Caco-2 (cell line): Measurements from ENCODE around the gene CEP126. TPM values are rescaled to one million over a fixed set of nuclear protein-coding genes. Genes with fewer than 3 reads are reported as not detected.
A peak's percentile ranks its signal among the peaks of the same experiment; 100 is the strongest.

Experiments
- BruUV-seq: library from RNA; stranded (reverse); fragments of 400-500 nt; replicated peaks from 2 replicates; lab custom pipeline; 2021; lab: Mats Ljungman, UMichigan
- CTCF ChIA-PET: fragments of 300-600 bp; sonication (Branson Sonifier 250); formaldehyde crosslinking; loops from one replicate; lab custom pipeline; 2022; ENCODE audit warnings: antibody characterized with exemption; lab: Charles Lee
- POLR2A ChIA-PET: fragments of 300-600 bp; sonication (Branson Sonifier 250); formaldehyde crosslinking; loops from one replicate; lab custom pipeline; 2022; ENCODE audit warnings: antibody characterized with exemption; lab: Charles Lee
- DNase-seq, 2 experiments: peaks; one replicate each; pipeline versions ENCODE4 v3.0.0 to v3.0.0-alpha.2; 2020 to 2022
- H3K27me3 ChIP-seq: replicated peaks from 2 replicates; pipeline ENCODE4 v1.6.0; 2011; ENCODE audit warnings: low read length; ENCODE audit not compliant: control insufficient read depth, insufficient read depth
- H3K36me3 ChIP-seq: 2 replicates; pipeline ENCODE4 v1.5.1; 2011; ENCODE audit warnings: low read length; ENCODE audit not compliant: control insufficient read depth, insufficient read depth
- H3K4me1 ChIP-seq: fragments of 250-450 bp; sonication (Bioruptor Pico); 2 replicates; pipeline ENCODE4 v1.5.1; 2020; ENCODE audit warnings: mild to moderate bottlenecking
- H3K4me3 ChIP-seq: 2 replicates; pipeline ENCODE4 v1.5.1; 2011; ENCODE audit warnings: low read depth, mild to moderate bottlenecking, control low read depth, low read length
- H3K9me3 ChIP-seq: fragments of 250-450 bp; sonication (Bioruptor Pico); 2 replicates; pipeline ENCODE4 v1.5.1; 2020; ENCODE audit warnings: mild to moderate bottlenecking, moderate library complexity
- H3K27ac Mint-ChIP-seq: one replicate; pipeline ENCODE4 v1.8.0; 2022; ENCODE audit warnings: mixed read lengths; ENCODE audit not compliant: unreplicated experiment
- H3K27me3 Mint-ChIP-seq: one replicate; pipeline ENCODE4 v1.8.0; 2022; ENCODE audit warnings: mixed read lengths; ENCODE audit not compliant: insufficient read depth, unreplicated experiment
- H3K36me3 Mint-ChIP-seq: one replicate; pipeline ENCODE4 v1.8.0; 2022; ENCODE audit warnings: mild to moderate bottlenecking, mixed read lengths; ENCODE audit not compliant: insufficient read depth, unreplicated experiment
- H3K4me1 Mint-ChIP-seq: one replicate; pipeline ENCODE4 v1.8.0; 2022; ENCODE audit warnings: low read depth, mixed read lengths; ENCODE audit not compliant: unreplicated experiment
- H3K4me3 Mint-ChIP-seq: one replicate; pipeline ENCODE4 v1.8.0; 2022; ENCODE audit warnings: mild to moderate bottlenecking, moderate library complexity, mixed read lengths; ENCODE audit not compliant: unreplicated experiment
- H3K9me3 Mint-ChIP-seq: one replicate; pipeline ENCODE4 v1.8.0; 2022; ENCODE audit warnings: mixed read lengths; ENCODE audit not compliant: unreplicated experiment
- CTCF ChIP-seq, 2 experiments: fragments of 200-600 bp in 1 of 2; IDR thresholded peaks; 1 replicate in 1 of 2; 2 replicates in 1 of 2; pipeline versions ENCODE4 v1.5.1 to v1.8.0; 2011 to 2022; ENCODE audit warnings: antibody characterized with exemption in 1 of 2, control low read depth in 1 of 2, inconsistent platforms in 1 of 2, low read depth in 1 of 2, low read length in 1 of 2, mild to moderate bottlenecking in 1 of 2, moderate library complexity in 1 of 2; ENCODE audit not compliant: insufficient read depth in 1 of 2, severe bottlenecking in 1 of 2, unreplicated experiment in 1 of 2
- intact Hi-C: fragments of 100-400 bp; cut with micrococcal nuclease; formaldehyde crosslinking; loops from one replicate; pipeline ENCODE4 v1.10.0; 2022; ENCODE audit not compliant: unreplicated experiment
- total RNA-seq: library from RNA; stranded (reverse); gene quantifications from 2 replicates; pipeline ENCODE4 v1.2.3, GENCODE V29; 2022

The CEP126 gene
- total RNA-seq, 1 experiment from 2014 or later = 4.3 TPM

- intact Hi-C loops = loop anchor here (5.0 kb wide), 1 partner anchor 35 kb away; no protein-coding TSS in a partner anchor
- H3K27me3 ChIP-seq = no peaks in the 10 kb centered on the region
- H3K27me3 Mint-ChIP-seq = no peaks in the 10 kb centered on the region
- peak overlapping the region; percentile 1 for H3K27ac Mint-ChIP-seq
- H3K9me3 ChIP-seq = no peaks in the 10 kb centered on the region
- no TSS peak for BruUV-seq
- no peak overlapping the region for H3K4me3 ChIP-seq
- POLR2A ChIA-PET = no interaction called here
- peaks cover under 1% of the 10 kb centered on the region; the same call in 1 of the 2 replicates for H3K36me3 ChIP-seq
- no peaks in the 10 kb centered on the region for H3K9me3 Mint-ChIP-seq
- CTCF ChIA-PET = no interaction called here
- H3K4me1 Mint-ChIP-seq = peaks cover 22% of the 10 kb centered on the region
- no peak for DNase-seq
- peaks cover 29% of the 10 kb centered on the region for H3K4me1 ChIP-seq
- H3K36me3 Mint-ChIP-seq = peaks cover 6% of the 10 kb centered on the region
- no peak overlapping the region for H3K4me3 Mint-ChIP-seq
- TF ChIP-seq CTCF (IDR thresholded peaks at IDR 0.05; ENCODE audit: insufficient read depth in 1 of 2, low read depth in 1 of 2, low read length in 1 of 2, severe bottlenecking in 1 of 2, unreplicated experiment in 1 of 2) = no peak
Observed at GRCh38 chr11:101917226-101917625, 2.4 kb downstream of the CEP126 start.

GRCh38 chr11:101920992-101921391, 6.2 kb downstream of the CEP126 start:
- H3K36me3 Mint-ChIP-seq = no peaks in the 10 kb centered on the region
- no peak overlapping the region for H3K27ac Mint-ChIP-seq
- TF ChIP-seq CTCF (IDR thresholded peaks at IDR 0.05; ENCODE audit: insufficient read depth in 1 of 2, low read depth in 1 of 2, low read length in 1 of 2, severe bottlenecking in 1 of 2, unreplicated experiment in 1 of 2) = no peak
- Histone ChIP-seq H3K27me3 (no peaks in the 10 kb centered on the region), H3K36me3 (peaks cover 2% of the 10 kb centered on the region; the same call in 1 of the 2 replicates), H3K4me3 (no peak overlapping the region), H3K9me3 (no peaks in the 10 kb centered on the region), H3K4me1 (peaks cover 5% of the 10 kb centered on the region)
- no TSS peak for BruUV-seq
- CTCF ChIA-PET = interaction anchor here (0.6 kb wide), 1 partner anchor 693 kb away, joined by 3 read pairs; no protein-coding TSS in a partner anchor
- POLR2A ChIA-PET = no interaction called here
- no peak overlapping the region for H3K4me3 Mint-ChIP-seq
- no peaks in the 10 kb centered on the region for H3K9me3 Mint-ChIP-seq
- peaks cover 6% of the 10 kb centered on the region for H3K4me1 Mint-ChIP-seq
- DNase-seq = no peak
- no peaks in the 10 kb centered on the region for H3K27me3 Mint-ChIP-seq
- intact Hi-C loops = no loop called here

GRCh38 chr11:101923554-101923953, 8.7 kb downstream of the CEP126 start:
- Histone ChIP-seq H3K9me3 (no peaks in the 10 kb centered on the region), H3K27me3 (no peaks in the 10 kb centered on the region), H3K36me3 (peaks cover 2% of the 10 kb centered on the region; the same call in 1 of the 2 replicates), H3K4me1 (no peaks in the 10 kb centered on the region), H3K4me3 (no peak overlapping the region)
- no peaks in the 10 kb centered on the region for H3K9me3 Mint-ChIP-seq
- H3K4me1 Mint-ChIP-seq = no peaks in the 10 kb centered on the region
- BruUV-seq = no TSS peak
- no peak overlapping the region for H3K27ac Mint-ChIP-seq
- ChIA-PET POLR2A (interaction anchor here (0.6 kb wide), 1 partner anchor 8 kb away, joined by 3 read pairs; the partner anchor contains the start of gene CEP126), CTCF (no interaction called here)
- no peak overlapping the region for H3K4me3 Mint-ChIP-seq
- no peak for DNase-seq
- intact Hi-C loops = no loop called here
- H3K27me3 Mint-ChIP-seq = no peaks in the 10 kb centered on the region
- TF ChIP-seq CTCF (IDR thresholded peaks at IDR 0.05; ENCODE audit: insufficient read depth in 1 of 2, low read depth in 1 of 2, low read length in 1 of 2, severe bottlenecking in 1 of 2, unreplicated experiment in 1 of 2) = no peak
- H3K36me3 Mint-ChIP-seq = no peaks in the 10 kb centered on the region
